H1 (cell line): ENCODE results near the gene ADAMTS6. TPM values are rescaled to one million over a fixed set of nuclear protein-coding genes. Genes with fewer than 3 reads are reported as not detected.

ENCODE experiments used
- ATF2 ChIP-seq: IDR thresholded peaks from 2 replicates; pipeline ENCODE4 v1.6.1; 2012; ENCODE audit warnings: low read length, inconsistent platforms
- BACH1 ChIP-seq: IDR thresholded peaks from 2 replicates; pipeline ENCODE4 v1.6.1; 2012; ENCODE audit warnings: low read length, improper control_type of control experiment
- BRCA1 ChIP-seq: IDR thresholded peaks from 2 replicates; pipeline ENCODE4 v1.6.1; 2012; ENCODE audit warnings: low read depth, low read length, improper control_type of control experiment
- CEBPB ChIP-seq: IDR thresholded peaks from 2 replicates; pipeline ENCODE4 v1.6.1; 2012; ENCODE audit warnings: low read depth, low read length
- CHD1 ChIP-seq: IDR thresholded peaks from 2 replicates; pipeline ENCODE4 v1.6.1; 2012; ENCODE audit warnings: low read depth, low read length, improper control_type of control experiment
- CTCF ChIP-seq, 3 experiments: IDR thresholded peaks; 1 replicate in 2 of 3; 2 replicates in 1 of 3; pipeline versions ENCODE4 v1.5.1 to v1.6.1; 2011; ENCODE audit warnings: low read length in 3 of 3, mild to moderate bottlenecking in 3 of 3, inconsistent platforms in 2 of 3, low read depth in 1 of 3, moderate library complexity in 1 of 3; ENCODE audit not compliant: insufficient read depth in 1 of 3; ENCODE audit errors: control extremely low read depth in 1 of 3
- E2F6 ChIP-seq: IDR thresholded peaks from 2 replicates; pipeline ENCODE4 v1.6.1; 2012; ENCODE audit warnings: inconsistent platforms
- EGR1 ChIP-seq: IDR thresholded peaks from 2 replicates; pipeline ENCODE4 v1.6.1; 2011; ENCODE audit warnings: low read depth, low read length, borderline replicate concordance
- EP300 ChIP-seq, 2 experiments: IDR thresholded peaks; 1 replicate in 1 of 2; 2 replicates in 1 of 2; pipeline ENCODE4 v1.6.1; 2011 to 2012; ENCODE audit warnings: low read depth in 2 of 2, low read length in 2 of 2, mild to moderate bottlenecking in 2 of 2, borderline replicate concordance in 1 of 2, inconsistent platforms in 1 of 2, moderate library complexity in 1 of 2
- KDM5A ChIP-seq: fragments of 200-600 bp; IDR thresholded peaks from 2 replicates; pipeline ENCODE4 v1.7.1; 2012; ENCODE audit warnings: mild to moderate bottlenecking, low read length, inconsistent platforms, mixed read lengths
- PHF8 ChIP-seq: fragments of 200-600 bp; sonication (generic); conservative IDR thresholded peaks from 2 replicates; pipeline ENCODE4 v1.7.1; 2012; ENCODE audit warnings: low read depth, mild to moderate bottlenecking, inconsistent platforms, low read length, moderate library complexity
- POLR2A ChIP-seq, 2 experiments: IDR thresholded peaks; 1 replicate in 1 of 2; 2 replicates in 1 of 2; pipeline ENCODE4 v1.6.1; 2011; ENCODE audit warnings: low read depth in 2 of 2, low read length in 2 of 2, mild to moderate bottlenecking in 2 of 2; ENCODE audit errors: control extremely low read depth in 1 of 2
- RFX5 ChIP-seq: IDR thresholded peaks from 2 replicates; pipeline ENCODE4 v1.6.1; 2011; ENCODE audit warnings: low read depth, low read length, improper control_type of control experiment, borderline replicate concordance
- RNF2 ChIP-seq: fragments of 200-900, 300-1000 bp; sonication (generic); IDR thresholded peaks from 2 replicates; pipeline ENCODE4 v1.7.1; 2016; ENCODE audit warnings: borderline replicate concordance, low read depth, mild to moderate bottlenecking, antibody characterized with exemption, low read length; ENCODE audit not compliant: poor library complexity, severe bottlenecking; ENCODE audit errors: missing control alignments
- SAP30 ChIP-seq: fragments of 300-600 bp; sonication (generic); IDR thresholded peaks from 2 replicates; pipeline ENCODE4 v1.7.1; 2012; ENCODE audit warnings: low read length, moderate library complexity, mild to moderate bottlenecking, inconsistent platforms; ENCODE audit not compliant: insufficient read depth, insufficient replicate concordance
- SIRT6 ChIP-seq: IDR thresholded peaks from one replicate; pipeline ENCODE4 v1.7.1; 2012; ENCODE audit warnings: low read length, inconsistent platforms
- SP1 ChIP-seq: IDR thresholded peaks from 2 replicates; pipeline ENCODE4 v1.6.1; 2011; ENCODE audit warnings: low read depth, low read length
- SRF ChIP-seq: IDR thresholded peaks from 2 replicates; pipeline ENCODE4 v1.6.1; 2011; ENCODE audit warnings: mild to moderate bottlenecking, low read depth, low read length, moderate library complexity
- TBP ChIP-seq: IDR thresholded peaks from 2 replicates; pipeline ENCODE4 v1.6.1; 2011; ENCODE audit warnings: low read depth, low read length, improper control_type of control experiment
- YY1 ChIP-seq: IDR thresholded peaks from 2 replicates; pipeline ENCODE4 v1.6.1; 2011; ENCODE audit warnings: low read depth, mild to moderate bottlenecking, low read length
- polyA plus RNA-seq, 7 experiments: library from polyadenylated mRNA; depleted of rRNA in 3 of 7; stranded (reverse) in 5 of 7; unstranded in 2 of 7; fragments of >200 nt in 5 of 7; fragments of 200-250 nt in 2 of 7; gene quantifications; 1 replicate in 5 of 7; 2 replicates in 1 of 7; 4 replicates in 1 of 7; pipeline versions ENCODE4 v1.2.1 to v1.2.3, GENCODE V29; 2011 to 2013; ENCODE audit warnings: missing spikeins in 2 of 7, mixed read lengths in 2 of 7
- total RNA-seq: library from RNA; stranded (reverse); fragmentation: NEBNext Ultra II Directional; extraction: Animal tissue kit (Norgen Biotek cat#: 25700); gene quantifications from 2 replicates; pipeline ENCODE4 v1.2.1, GENCODE V29; 2021

Gene ADAMTS6
- total and polyA plus RNA-seq, 2 of the 8 experiments (the other 6 are each of a cell fraction or from before 2014, with no cell fraction given): 0.74 to 2.4 TPM

- TF ChIP-seq SAP30: no peak
- no peak for TF ChIP-seq EP300 (IDR thresholded peaks at IDR 0.05; ENCODE audit: borderline replicate concordance in 1 of 2, low read depth in 2 of 2, low read length in 2 of 2)
- TF ChIP-seq KDM5A: no peak
- TF ChIP-seq CHD1: no peak
- peak; percentile 53; the same call in 1 of the 2 replicates for TF ChIP-seq SP1
- TF ChIP-seq BRCA1: no peak
- no peak for TF ChIP-seq SRF
- TF ChIP-seq TBP: peak; percentile 28
- no peak for TF ChIP-seq CTCF (IDR thresholded peaks at IDR 0.05; ENCODE audit: control extremely low read depth in 1 of 3, insufficient read depth in 1 of 3, low read depth in 1 of 3, low read length in 3 of 3)
- no peak; a peak in 1 of 3 replicates for TF ChIP-seq POLR2A (IDR thresholded peaks at IDR 0.05; ENCODE audit: control extremely low read depth in 1 of 2, low read depth in 2 of 2, low read length in 2 of 2)
- peak; percentile 86 for TF ChIP-seq YY1
- TF ChIP-seq ATF2: no peak
- TF ChIP-seq BACH1: no peak
- no peak for TF ChIP-seq RNF2
- 0 out of 2 replicates have a peak, but pooled peaks have one; percentile 14 for TF ChIP-seq E2F6
- 0 out of 2 replicates have a peak, but pooled peaks have one; percentile 54 for TF ChIP-seq PHF8
- no peak for TF ChIP-seq SIRT6
- no peak for TF ChIP-seq RFX5
- TF ChIP-seq CEBPB: no peak
- TF ChIP-seq EGR1: no peak
Observed at GRCh38 chr5:65102976-65103711, 378.6 kb downstream of the ADAMTS6 start (continued).
